ENCODE measurements around the gene PRXL2B.

DNA sequence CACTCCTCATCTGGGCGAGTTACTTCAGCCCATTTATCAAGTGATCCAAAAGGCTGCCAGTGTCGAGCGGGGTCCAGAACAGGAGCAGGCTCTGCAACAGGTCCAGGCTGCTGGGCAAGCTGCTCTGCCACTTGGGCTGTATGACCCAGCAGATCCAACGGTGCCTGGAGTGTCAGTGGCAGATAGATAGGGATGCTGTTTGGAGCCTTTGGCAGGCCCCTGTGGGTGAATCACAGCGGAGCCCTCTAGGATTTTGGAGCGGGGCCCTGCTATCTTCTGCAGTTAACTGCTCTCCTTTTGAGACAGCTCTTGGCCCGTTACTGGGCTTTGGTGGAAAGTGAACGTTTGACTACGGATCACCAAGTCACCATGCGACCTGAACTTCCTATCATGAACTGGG, 38.7 kb downstream of the PRXL2B start:
- TF ChIP-seq, protein P1, sequence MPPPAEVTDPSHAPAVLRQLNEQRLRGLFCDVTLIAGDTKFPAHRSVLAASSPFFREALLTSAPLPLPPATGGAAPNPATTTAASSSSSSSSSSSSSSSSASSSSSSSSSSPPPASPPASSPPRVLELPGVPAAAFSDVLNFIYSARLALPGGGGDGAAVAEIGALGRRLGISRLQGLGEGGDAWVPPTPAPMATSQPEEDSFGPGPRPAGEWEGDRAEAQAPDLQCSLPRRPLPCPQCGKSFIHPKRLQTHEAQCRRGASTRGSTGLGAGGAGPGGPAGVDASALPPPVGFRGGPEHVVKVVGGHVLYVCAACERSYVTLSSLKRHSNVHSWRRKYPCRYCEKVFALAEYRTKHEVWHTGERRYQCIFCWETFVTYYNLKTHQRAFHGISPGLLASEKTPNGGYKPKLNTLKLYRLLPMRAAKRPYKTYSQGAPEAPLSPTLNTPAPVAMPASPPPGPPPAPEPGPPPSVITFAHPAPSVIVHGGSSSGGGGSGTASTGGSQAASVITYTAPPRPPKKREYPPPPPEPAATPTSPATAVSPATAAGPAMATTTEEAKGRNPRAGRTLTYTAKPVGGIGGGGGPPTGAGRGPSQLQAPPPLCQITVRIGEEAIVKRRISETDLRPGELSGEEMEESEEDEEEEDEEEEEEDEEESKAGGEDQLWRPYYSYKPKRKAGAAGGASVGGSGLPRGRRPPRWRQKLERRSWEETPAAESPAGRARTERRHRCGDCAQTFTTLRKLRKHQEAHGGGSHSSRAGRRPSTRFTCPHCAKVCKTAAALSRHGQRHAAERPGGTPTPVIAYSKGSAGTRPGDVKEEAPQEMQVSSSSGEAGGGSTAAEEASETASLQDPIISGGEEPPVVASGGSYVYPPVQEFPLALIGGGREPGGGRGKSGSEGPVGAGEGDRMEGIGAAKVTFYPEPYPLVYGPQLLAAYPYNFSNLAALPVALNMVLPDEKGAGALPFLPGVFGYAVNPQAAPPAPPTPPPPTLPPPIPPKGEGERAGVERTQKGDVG (CRISPR knock-in tag; IDR thresholded peaks at IDR 0.05): no peak
- TF ChIP-seq, protein P2, sequence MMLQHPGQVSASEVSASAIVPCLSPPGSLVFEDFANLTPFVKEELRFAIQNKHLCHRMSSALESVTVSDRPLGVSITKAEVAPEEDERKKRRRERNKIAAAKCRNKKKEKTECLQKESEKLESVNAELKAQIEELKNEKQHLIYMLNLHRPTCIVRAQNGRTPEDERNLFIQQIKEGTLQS (IDR thresholded peaks at IDR 0.05; ENCODE audit: borderline replicate concordance, extremely low read depth, low read depth, low read length): no peak
- TF ChIP-seq, protein P3, sequence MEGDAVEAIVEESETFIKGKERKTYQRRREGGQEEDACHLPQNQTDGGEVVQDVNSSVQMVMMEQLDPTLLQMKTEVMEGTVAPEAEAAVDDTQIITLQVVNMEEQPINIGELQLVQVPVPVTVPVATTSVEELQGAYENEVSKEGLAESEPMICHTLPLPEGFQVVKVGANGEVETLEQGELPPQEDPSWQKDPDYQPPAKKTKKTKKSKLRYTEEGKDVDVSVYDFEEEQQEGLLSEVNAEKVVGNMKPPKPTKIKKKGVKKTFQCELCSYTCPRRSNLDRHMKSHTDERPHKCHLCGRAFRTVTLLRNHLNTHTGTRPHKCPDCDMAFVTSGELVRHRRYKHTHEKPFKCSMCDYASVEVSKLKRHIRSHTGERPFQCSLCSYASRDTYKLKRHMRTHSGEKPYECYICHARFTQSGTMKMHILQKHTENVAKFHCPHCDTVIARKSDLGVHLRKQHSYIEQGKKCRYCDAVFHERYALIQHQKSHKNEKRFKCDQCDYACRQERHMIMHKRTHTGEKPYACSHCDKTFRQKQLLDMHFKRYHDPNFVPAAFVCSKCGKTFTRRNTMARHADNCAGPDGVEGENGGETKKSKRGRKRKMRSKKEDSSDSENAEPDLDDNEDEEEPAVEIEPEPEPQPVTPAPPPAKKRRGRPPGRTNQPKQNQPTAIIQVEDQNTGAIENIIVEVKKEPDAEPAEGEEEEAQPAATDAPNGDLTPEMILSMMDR (IDR thresholded peaks at IDR 0.05 in 2 of 3, conservative IDR thresholded peaks at IDR 0.05 in 1 of 3; ENCODE audit: control insufficient read depth in 2 of 3, extremely low read depth in 1 of 3, insufficient read depth in 1 of 3, low read depth in 3 of 3, low read length in 3 of 3): no peak
- TF ChIP-seq KDM1A (IDR thresholded peaks at IDR 0.05; ENCODE audit: borderline replicate concordance): no peak
- TF ChIP-seq, protein P4, sequence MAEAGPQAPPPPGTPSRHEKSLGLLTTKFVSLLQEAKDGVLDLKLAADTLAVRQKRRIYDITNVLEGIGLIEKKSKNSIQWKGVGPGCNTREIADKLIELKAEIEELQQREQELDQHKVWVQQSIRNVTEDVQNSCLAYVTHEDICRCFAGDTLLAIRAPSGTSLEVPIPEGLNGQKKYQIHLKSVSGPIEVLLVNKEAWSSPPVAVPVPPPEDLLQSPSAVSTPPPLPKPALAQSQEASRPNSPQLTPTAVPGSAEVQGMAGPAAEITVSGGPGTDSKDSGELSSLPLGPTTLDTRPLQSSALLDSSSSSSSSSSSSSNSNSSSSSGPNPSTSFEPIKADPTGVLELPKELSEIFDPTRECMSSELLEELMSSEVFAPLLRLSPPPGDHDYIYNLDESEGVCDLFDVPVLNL (IDR thresholded peaks at IDR 0.05; ENCODE audit: low read depth, low read length): no peak
- no peak for TF ChIP-seq POLR2AphosphoS5 (IDR thresholded peaks at IDR 0.05; ENCODE audit: low read length)
- TF ChIP-seq, protein P5, sequence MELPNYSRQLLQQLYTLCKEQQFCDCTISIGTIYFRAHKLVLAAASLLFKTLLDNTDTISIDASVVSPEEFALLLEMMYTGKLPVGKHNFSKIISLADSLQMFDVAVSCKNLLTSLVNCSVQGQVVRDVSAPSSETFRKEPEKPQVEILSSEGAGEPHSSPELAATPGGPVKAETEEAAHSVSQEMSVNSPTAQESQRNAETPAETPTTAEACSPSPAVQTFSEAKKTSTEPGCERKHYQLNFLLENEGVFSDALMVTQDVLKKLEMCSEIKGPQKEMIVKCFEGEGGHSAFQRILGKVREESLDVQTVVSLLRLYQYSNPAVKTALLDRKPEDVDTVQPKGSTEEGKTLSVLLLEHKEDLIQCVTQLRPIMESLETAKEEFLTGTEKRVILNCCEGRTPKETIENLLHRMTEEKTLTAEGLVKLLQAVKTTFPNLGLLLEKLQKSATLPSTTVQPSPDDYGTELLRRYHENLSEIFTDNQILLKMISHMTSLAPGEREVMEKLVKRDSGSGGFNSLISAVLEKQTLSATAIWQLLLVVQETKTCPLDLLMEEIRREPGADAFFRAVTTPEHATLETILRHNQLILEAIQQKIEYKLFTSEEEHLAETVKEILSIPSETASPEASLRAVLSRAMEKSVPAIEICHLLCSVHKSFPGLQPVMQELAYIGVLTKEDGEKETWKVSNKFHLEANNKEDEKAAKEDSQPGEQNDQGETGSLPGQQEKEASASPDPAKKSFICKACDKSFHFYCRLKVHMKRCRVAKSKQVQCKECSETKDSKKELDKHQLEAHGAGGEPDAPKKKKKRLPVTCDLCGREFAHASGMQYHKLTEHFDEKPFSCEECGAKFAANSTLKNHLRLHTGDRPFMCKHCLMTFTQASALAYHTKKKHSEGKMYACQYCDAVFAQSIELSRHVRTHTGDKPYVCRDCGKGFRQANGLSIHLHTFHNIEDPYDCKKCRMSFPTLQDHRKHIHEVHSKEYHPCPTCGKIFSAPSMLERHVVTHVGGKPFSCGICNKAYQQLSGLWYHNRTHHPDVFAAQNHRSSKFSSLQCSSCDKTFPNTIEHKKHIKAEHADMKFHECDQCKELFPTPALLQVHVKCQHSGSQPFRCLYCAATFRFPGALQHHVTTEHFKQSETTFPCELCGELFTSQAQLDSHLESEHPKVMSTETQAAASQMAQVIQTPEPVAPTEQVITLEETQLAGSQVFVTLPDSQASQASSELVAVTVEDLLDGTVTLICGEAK (IDR thresholded peaks at IDR 0.05; ENCODE audit: borderline replicate concordance): no peak
- TF ChIP-seq POU2F2 (IDR thresholded peaks at IDR 0.05; ENCODE audit: borderline replicate concordance, low read depth, low read length): no peak
- TF ChIP-seq CHD2 (IDR thresholded peaks at IDR 0.05; ENCODE audit: borderline replicate concordance, low read depth, low read length): no peak
- no peak for TF ChIP-seq SMAD1 (IDR thresholded peaks at IDR 0.05; ENCODE audit: low read depth, partially characterized antibody)
- TF ChIP-seq RAD21 (IDR thresholded peaks at IDR 0.05; ENCODE audit: insufficient read depth, low read depth, low read length): no peak
- TF ChIP-seq TAF1 (IDR thresholded peaks at IDR 0.05; ENCODE audit: borderline replicate concordance, low read depth, low read length): no peak

All from GM12878 (cell line).